ENCODE results near the gene GGCX. TPM values are rescaled to one million over a fixed set of nuclear protein-coding genes. Genes with fewer than 3 reads are reported as not detected.
"Not testable (repeated sequence)": the region's sequence is repeated elsewhere in the genome, so short reads cannot be mapped to it uniquely, and the experiment has no call there.

Gene GGCX
- total and polyA plus RNA-seq, 2 of the 13 experiments (the other 11 are each of a cell fraction or from before 2014, with no cell fraction given), result 72.5 to 103 TPM

GRCh38 chr2:85544254-85544691 lies 17.0 kb downstream of the GGCX start:
- Histone ChIP-seq H3K36me3 (replicated peaks in 1 of 2; ENCODE audit: control insufficient read depth in 1 of 2, insufficient read depth in 2 of 2, low read length in 2 of 2) (peaks cover 14 to 52% of the 10 kb centered on the region in 2 experiments; a peak in 4 of 5 replicates), H4K20me1 (ENCODE audit: insufficient read depth, low read length) (peaks cover 44% of the 10 kb centered on the region), H3K79me2 (ENCODE audit: insufficient read depth, low read length) (peaks cover 36% of the 10 kb centered on the region), H3K4me1 (ENCODE audit: insufficient read depth, low read length) (peaks cover 30% of the 10 kb centered on the region)
- H3K4me2 ChIP-seq (ENCODE audit: low read depth, low read length); DNase-seq (ENCODE audit: low spot score); H3K27ac ChIP-seq (ENCODE audit: extremely low read length, insufficient read depth, low read length); H3K9me3 ChIP-seq (ENCODE audit: low read length); H3K27me3 ChIP-seq (ENCODE audit: control insufficient read depth in 1 of 2, insufficient read depth in 2 of 2, low read length in 2 of 2); ATAC-seq; H2AFZ ChIP-seq (ENCODE audit: low read length); BruUV-seq (replicated peaks); CTCF ChIA-PET (ENCODE audit: low intra/inter-chr PET ratio, low total read pairs); intact Hi-C loops (cut with micrococcal nuclease; ENCODE audit: unreplicated experiment); in situ Hi-C loops (cut with HindIII; ENCODE audit: extremely low pct_ligation_motif_present, low pct_unique_long_range_greater_than_20kb); H3K4me3 ChIP-seq (replicated peaks in 1 of 3; ENCODE audit: insufficient read depth in 1 of 3, low read depth in 2 of 3, low read length in 3 of 3); FAIRE-seq; H3K9ac ChIP-seq (ENCODE audit: insufficient read depth, low read depth, low read length): not testable (repeated sequence)
- POLR2A ChIA-PET, result interaction anchor here (0.8 to 18.0 kb wide), 9 partner anchors 3 to 124 kb away, joined by 3 to 445 read pairs (median 6); partner anchors contain the start of genes C2orf68, GGCX, MAT2A and RNF181
- TF ChIP-seq ARNT2 (CRISPR knock-in tag; IDR thresholded peaks at IDR 0.05; ENCODE audit: low read depth) (0 out of 2 replicates have a peak, but pooled peaks have one; percentile 11), POLR2A (IDR thresholded peaks at IDR 0.05; ENCODE audit: insufficient read depth in 1 of 2, low read depth in 2 of 2, low read length in 2 of 2) (peak; percentile 12 to 17; a peak in 2 of 4 replicates), PAF1 (CRISPR knock-in tag; IDR thresholded peaks at IDR 0.05) (0 out of 2 replicates have a peak, but pooled peaks have one; percentile 30), POLR2AphosphoS5 (IDR thresholded peaks at IDR 0.05; ENCODE audit: low read depth, low read length) (peak; percentile 47; the same call in 1 of the 2 replicates), POLR2G (IDR thresholded peaks at IDR 0.05; ENCODE audit: low read depth, low read length) (peak; percentile 65; the same call in 1 of the 2 replicates), SSRP1 (CRISPR knock-in tag; IDR thresholded peaks at IDR 0.05) (peak; percentile 84; the same call in 1 of the 2 replicates), RBFOX2 (IDR thresholded peaks at IDR 0.05; ENCODE audit: low read depth, low read length) (peak; percentile 66)
- 100% methylated on average over 3 of the region's 3 CpGs for WGBS (ENCODE audit: low lambda C conversion rate)

- H3K36me3 ChIP-seq (replicated peaks in 1 of 2; ENCODE audit: control insufficient read depth in 1 of 2, insufficient read depth in 2 of 2, low read length in 2 of 2), result peaks cover 13 to 48% of the 10 kb centered on the region in 2 experiments; a peak in 4 of 5 replicates
- CTCF ChIA-PET (ENCODE audit: low intra/inter-chr PET ratio, low total read pairs), result no interaction called here
- no peak overlapping the region for H2AFZ ChIP-seq (ENCODE audit: low read length)
- TF ChIP-seq ZBTB34 (CRISPR knock-in tag; IDR thresholded peaks at IDR 0.05) (no peak), ZMYM3 (CRISPR knock-in tag; IDR thresholded peaks at IDR 0.05) (no peak), RBFOX2 (IDR thresholded peaks at IDR 0.05; ENCODE audit: low read depth, low read length) (peak; percentile 41; the same call in 1 of the 2 replicates), HOXA3 (CRISPR knock-in tag; IDR thresholded peaks at IDR 0.05) (no peak)
- in situ Hi-C loops (cut with HindIII; ENCODE audit: extremely low pct_ligation_motif_present, low pct_unique_long_range_greater_than_20kb), result no loop called here
- intact Hi-C loops (cut with micrococcal nuclease; ENCODE audit: unreplicated experiment), result no loop called here
- no peak for DNase-seq (ENCODE audit: low spot score)
- FAIRE-seq, result no peak
- H3K4me1 ChIP-seq (ENCODE audit: insufficient read depth, low read length), result peaks cover 30% of the 10 kb centered on the region
- no peak overlapping the region for H3K27ac ChIP-seq (ENCODE audit: extremely low read length, insufficient read depth, low read length)
- peaks cover 45% of the 10 kb centered on the region for H3K79me2 ChIP-seq (ENCODE audit: insufficient read depth, low read length)
- no peak overlapping the region for H3K4me3 ChIP-seq (replicated peaks in 1 of 3; ENCODE audit: insufficient read depth in 1 of 3, low read depth in 2 of 3, low read length in 3 of 3)
- no peaks in the 10 kb centered on the region for H3K9me3 ChIP-seq (ENCODE audit: low read length)
- no peak for ATAC-seq
- BruUV-seq (replicated peaks), result no TSS peak
- no peaks in the 10 kb centered on the region; a peak in 1 of 5 replicates for H3K27me3 ChIP-seq (ENCODE audit: control insufficient read depth in 1 of 2, insufficient read depth in 2 of 2, low read length in 2 of 2)
- POLR2A ChIA-PET, result interaction anchor here (4.1 to 11.7 kb wide), 3 partner anchors 11 to 122 kb away, joined by 16 to 445 read pairs (median 219); partner anchors contain the start of genes GGCX, RNF181 and SH2D6
- peaks cover 44% of the 10 kb centered on the region for H4K20me1 ChIP-seq (ENCODE audit: insufficient read depth, low read length)
- 92% methylated on average over 4 of the region's 4 CpGs for WGBS (ENCODE audit: low lambda C conversion rate)
- no peak overlapping the region for H3K9ac ChIP-seq (ENCODE audit: insufficient read depth, low read depth, low read length)
- peak overlapping the region; percentile 14; the same call in 1 of the 2 replicates for H3K4me2 ChIP-seq (ENCODE audit: low read depth, low read length)
These were observed 18.5 kb downstream of the GGCX start for GRCh38 chr2:85542777-85543176.

All from HepG2 (cell line).